ENCODE data around the gene SH2B2.

DNA sequence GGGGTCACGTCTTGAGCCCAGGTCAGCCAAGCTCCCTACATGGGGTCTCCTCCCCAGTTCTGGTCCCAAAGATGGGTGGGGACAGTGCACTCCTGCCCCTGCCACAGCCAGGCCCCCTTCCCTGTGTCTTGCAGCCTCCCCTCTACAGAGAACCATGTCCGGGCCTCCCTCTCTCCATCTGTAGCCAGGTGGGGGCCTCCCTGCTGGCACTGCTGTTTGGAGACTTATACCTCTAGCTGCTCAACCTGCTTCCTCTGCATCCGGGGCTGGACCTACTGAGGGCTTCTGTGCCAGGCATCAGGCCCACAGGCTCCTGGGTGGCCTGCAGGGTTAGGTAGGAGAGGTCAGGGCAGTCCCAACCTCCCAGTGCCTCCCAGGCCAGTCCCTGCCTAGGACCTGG lies 7.9 kb downstream of the SH2B2 start:
- TF ChIP-seq, protein P1, sequence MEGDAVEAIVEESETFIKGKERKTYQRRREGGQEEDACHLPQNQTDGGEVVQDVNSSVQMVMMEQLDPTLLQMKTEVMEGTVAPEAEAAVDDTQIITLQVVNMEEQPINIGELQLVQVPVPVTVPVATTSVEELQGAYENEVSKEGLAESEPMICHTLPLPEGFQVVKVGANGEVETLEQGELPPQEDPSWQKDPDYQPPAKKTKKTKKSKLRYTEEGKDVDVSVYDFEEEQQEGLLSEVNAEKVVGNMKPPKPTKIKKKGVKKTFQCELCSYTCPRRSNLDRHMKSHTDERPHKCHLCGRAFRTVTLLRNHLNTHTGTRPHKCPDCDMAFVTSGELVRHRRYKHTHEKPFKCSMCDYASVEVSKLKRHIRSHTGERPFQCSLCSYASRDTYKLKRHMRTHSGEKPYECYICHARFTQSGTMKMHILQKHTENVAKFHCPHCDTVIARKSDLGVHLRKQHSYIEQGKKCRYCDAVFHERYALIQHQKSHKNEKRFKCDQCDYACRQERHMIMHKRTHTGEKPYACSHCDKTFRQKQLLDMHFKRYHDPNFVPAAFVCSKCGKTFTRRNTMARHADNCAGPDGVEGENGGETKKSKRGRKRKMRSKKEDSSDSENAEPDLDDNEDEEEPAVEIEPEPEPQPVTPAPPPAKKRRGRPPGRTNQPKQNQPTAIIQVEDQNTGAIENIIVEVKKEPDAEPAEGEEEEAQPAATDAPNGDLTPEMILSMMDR (IDR thresholded peaks at IDR 0.05 in 8 of 11, conservative IDR thresholded peaks at IDR 0.05 in 3 of 11) = no peak
- no peak for TF ChIP-seq POLR2AphosphoS5 (IDR thresholded peaks at IDR 0.05)
